Measurements from ENCODE around the gene MYO1H. TPM values are rescaled to one million over a fixed set of nuclear protein-coding genes. Genes with fewer than 3 reads are reported as not detected.

MYO1H gene
- total RNA-seq, 1 experiment from 2014 or later, result not detected

DNA sequence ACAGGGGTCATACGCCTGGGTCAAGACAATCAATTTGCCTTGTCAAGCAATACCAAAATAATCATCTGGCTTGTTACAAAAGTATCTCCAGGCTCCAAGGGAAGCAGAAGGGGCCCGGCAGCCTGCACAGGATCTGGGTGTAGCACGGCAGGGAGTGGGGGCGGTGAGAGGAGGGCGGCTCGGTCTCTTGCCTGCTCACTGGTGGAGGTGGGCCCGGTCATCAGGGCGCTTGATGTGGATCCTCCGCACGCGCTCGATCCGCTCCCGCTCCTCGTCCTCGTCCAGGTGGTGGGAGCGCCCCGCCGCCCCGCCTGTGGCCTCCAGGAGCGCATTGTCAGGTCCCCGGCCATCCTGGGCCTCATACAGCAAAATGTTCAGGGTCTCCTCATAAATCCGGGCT lies 103.7 kb downstream of the MYO1H start:
- Histone ChIP-seq H3K27me3 (ENCODE audit: insufficient read depth, low read length) (no peaks in the 10 kb centered on the region), H3K4me2 (ENCODE audit: low read length) (no peak overlapping the region), H4K20me1 (ENCODE audit: insufficient read depth) (no peaks in the 10 kb centered on the region), H2AFZ (ENCODE audit: low read depth, low read length, poor library complexity, severe bottlenecking) (no peak overlapping the region), H3K9me2 (ENCODE audit: insufficient read depth) (no peaks in the 10 kb centered on the region), H3K27ac (ENCODE audit: low read depth, low read length) (no peak overlapping the region), H3K9ac (ENCODE audit: low read length) (no peak overlapping the region), H3K9me3 (ENCODE audit: control insufficient read depth in 1 of 2, insufficient read depth in 1 of 2, low read depth in 1 of 2, low read length in 2 of 2) (no peaks in the 10 kb centered on the region), H3K79me2 (ENCODE audit: insufficient read depth, low read length) (no peaks in the 10 kb centered on the region), H3K36me3 (ENCODE audit: control insufficient read depth in 1 of 2, insufficient read depth in 2 of 2, low read length in 2 of 2) (peaks cover 21 to 31% of the 10 kb centered on the region in 2 experiments), H3K4me1 (ENCODE audit: control insufficient read depth in 1 of 2, insufficient read depth in 2 of 2, low read length in 2 of 2) (no peaks in the 10 kb centered on the region), H3K4me3 (replicated peaks in 1 of 2; ENCODE audit: low read depth in 1 of 2, low read length in 2 of 2) (no peak overlapping the region)
- ATAC-seq (no peak), DNase-seq (ENCODE audit: low read depth, low spot score) (no peak)
- ChIA-PET RAD21 (ENCODE audit: low non-redundant PET in 1 of 2, low total read pairs in 2 of 2, uncharacterized antibody in 2 of 2, unreplicated experiment in 2 of 2) (no interaction called here), POLR2A (no interaction called here), CTCF (interaction anchor here (1.2 kb wide), 1 partner anchor 23 kb away, joined by 5 read pairs; no protein-coding TSS in a partner anchor)
- BruUV-seq (replicated peaks), result no TSS peak
- TF ChIP-seq ELF1 (IDR thresholded peaks at IDR 0.05; ENCODE audit: borderline replicate concordance, low read depth) (no peak), SP1 (IDR thresholded peaks at IDR 0.05; ENCODE audit: low read depth) (no peak), ZNF274 (IDR thresholded peaks at IDR 0.05; ENCODE audit: low read depth, low read length) (no peak), CTCF (IDR thresholded peaks at IDR 0.05 in 2 of 3, conservative IDR thresholded peaks at IDR 0.05 in 1 of 3; ENCODE audit: borderline replicate concordance in 1 of 3, insufficient read depth in 1 of 3, low read depth in 2 of 3, low read length in 2 of 3) (no peak), ZFX (IDR thresholded peaks at IDR 0.05) (no peak), JUND (IDR thresholded peaks at IDR 0.05) (no peak)
- TF ChIP-seq, protein P1, sequence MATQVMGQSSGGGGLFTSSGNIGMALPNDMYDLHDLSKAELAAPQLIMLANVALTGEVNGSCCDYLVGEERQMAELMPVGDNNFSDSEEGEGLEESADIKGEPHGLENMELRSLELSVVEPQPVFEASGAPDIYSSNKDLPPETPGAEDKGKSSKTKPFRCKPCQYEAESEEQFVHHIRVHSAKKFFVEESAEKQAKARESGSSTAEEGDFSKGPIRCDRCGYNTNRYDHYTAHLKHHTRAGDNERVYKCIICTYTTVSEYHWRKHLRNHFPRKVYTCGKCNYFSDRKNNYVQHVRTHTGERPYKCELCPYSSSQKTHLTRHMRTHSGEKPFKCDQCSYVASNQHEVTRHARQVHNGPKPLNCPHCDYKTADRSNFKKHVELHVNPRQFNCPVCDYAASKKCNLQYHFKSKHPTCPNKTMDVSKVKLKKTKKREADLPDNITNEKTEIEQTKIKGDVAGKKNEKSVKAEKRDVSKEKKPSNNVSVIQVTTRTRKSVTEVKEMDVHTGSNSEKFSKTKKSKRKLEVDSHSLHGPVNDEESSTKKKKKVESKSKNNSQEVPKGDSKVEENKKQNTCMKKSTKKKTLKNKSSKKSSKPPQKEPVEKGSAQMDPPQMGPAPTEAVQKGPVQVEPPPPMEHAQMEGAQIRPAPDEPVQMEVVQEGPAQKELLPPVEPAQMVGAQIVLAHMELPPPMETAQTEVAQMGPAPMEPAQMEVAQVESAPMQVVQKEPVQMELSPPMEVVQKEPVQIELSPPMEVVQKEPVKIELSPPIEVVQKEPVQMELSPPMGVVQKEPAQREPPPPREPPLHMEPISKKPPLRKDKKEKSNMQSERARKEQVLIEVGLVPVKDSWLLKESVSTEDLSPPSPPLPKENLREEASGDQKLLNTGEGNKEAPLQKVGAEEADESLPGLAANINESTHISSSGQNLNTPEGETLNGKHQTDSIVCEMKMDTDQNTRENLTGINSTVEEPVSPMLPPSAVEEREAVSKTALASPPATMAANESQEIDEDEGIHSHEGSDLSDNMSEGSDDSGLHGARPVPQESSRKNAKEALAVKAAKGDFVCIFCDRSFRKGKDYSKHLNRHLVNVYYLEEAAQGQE (IDR thresholded peaks at IDR 0.05; ENCODE audit: low read depth), result no peak
- intact Hi-C loops (cut with micrococcal nuclease), result no loop called here

Data from HCT116 (cell line).